Caco-2 (cell line): ENCODE measurements around the gene SARS2. TPM values are rescaled to one million over a fixed set of nuclear protein-coding genes. Genes with fewer than 3 reads are reported as not detected.
A peak's percentile ranks its signal among the peaks of the same experiment; 100 is the strongest.

Experiments used
- BruUV-seq: library from RNA; stranded (reverse); fragments of 400-500 nt; replicated peaks from 2 replicates; lab custom pipeline; 2021; lab: Mats Ljungman, UMichigan
- CTCF ChIA-PET: fragments of 300-600 bp; sonication (Branson Sonifier 250); formaldehyde crosslinking; loops from one replicate; lab custom pipeline; 2022; ENCODE audit warnings: antibody characterized with exemption; lab: Charles Lee
- POLR2A ChIA-PET: fragments of 300-600 bp; sonication (Branson Sonifier 250); formaldehyde crosslinking; loops from one replicate; lab custom pipeline; 2022; ENCODE audit warnings: antibody characterized with exemption; lab: Charles Lee
- DNase-seq, 2 experiments: peaks; one replicate each; pipeline versions ENCODE4 v3.0.0 to v3.0.0-alpha.2; 2020 to 2022
- H3K27me3 ChIP-seq: replicated peaks from 2 replicates; pipeline ENCODE4 v1.6.0; 2011; ENCODE audit warnings: low read length; ENCODE audit not compliant: control insufficient read depth, insufficient read depth
- H3K36me3 ChIP-seq: 2 replicates; pipeline ENCODE4 v1.5.1; 2011; ENCODE audit warnings: low read length; ENCODE audit not compliant: control insufficient read depth, insufficient read depth
- H3K4me1 ChIP-seq: fragments of 250-450 bp; sonication (Bioruptor Pico); 2 replicates; pipeline ENCODE4 v1.5.1; 2020; ENCODE audit warnings: mild to moderate bottlenecking
- H3K4me3 ChIP-seq: 2 replicates; pipeline ENCODE4 v1.5.1; 2011; ENCODE audit warnings: low read depth, mild to moderate bottlenecking, control low read depth, low read length
- H3K9me3 ChIP-seq: fragments of 250-450 bp; sonication (Bioruptor Pico); 2 replicates; pipeline ENCODE4 v1.5.1; 2020; ENCODE audit warnings: mild to moderate bottlenecking, moderate library complexity
- H3K27ac Mint-ChIP-seq: one replicate; pipeline ENCODE4 v1.8.0; 2022; ENCODE audit warnings: mixed read lengths; ENCODE audit not compliant: unreplicated experiment
- H3K27me3 Mint-ChIP-seq: one replicate; pipeline ENCODE4 v1.8.0; 2022; ENCODE audit warnings: mixed read lengths; ENCODE audit not compliant: insufficient read depth, unreplicated experiment
- H3K36me3 Mint-ChIP-seq: one replicate; pipeline ENCODE4 v1.8.0; 2022; ENCODE audit warnings: mild to moderate bottlenecking, mixed read lengths; ENCODE audit not compliant: insufficient read depth, unreplicated experiment
- H3K4me1 Mint-ChIP-seq: one replicate; pipeline ENCODE4 v1.8.0; 2022; ENCODE audit warnings: low read depth, mixed read lengths; ENCODE audit not compliant: unreplicated experiment
- H3K4me3 Mint-ChIP-seq: one replicate; pipeline ENCODE4 v1.8.0; 2022; ENCODE audit warnings: mild to moderate bottlenecking, moderate library complexity, mixed read lengths; ENCODE audit not compliant: unreplicated experiment
- H3K9me3 Mint-ChIP-seq: one replicate; pipeline ENCODE4 v1.8.0; 2022; ENCODE audit warnings: mixed read lengths; ENCODE audit not compliant: unreplicated experiment
- CTCF ChIP-seq, 2 experiments: fragments of 200-600 bp in 1 of 2; IDR thresholded peaks; 1 replicate in 1 of 2; 2 replicates in 1 of 2; pipeline versions ENCODE4 v1.5.1 to v1.8.0; 2011 to 2022; ENCODE audit warnings: antibody characterized with exemption in 1 of 2, control low read depth in 1 of 2, inconsistent platforms in 1 of 2, low read depth in 1 of 2, low read length in 1 of 2, mild to moderate bottlenecking in 1 of 2, moderate library complexity in 1 of 2; ENCODE audit not compliant: insufficient read depth in 1 of 2, severe bottlenecking in 1 of 2, unreplicated experiment in 1 of 2
- intact Hi-C: fragments of 100-400 bp; cut with micrococcal nuclease; formaldehyde crosslinking; loops from one replicate; pipeline ENCODE4 v1.10.0; 2022; ENCODE audit not compliant: unreplicated experiment
- total RNA-seq: library from RNA; stranded (reverse); gene quantifications from 2 replicates; pipeline ENCODE4 v1.2.3, GENCODE V29; 2022

SARS2 gene
- total RNA-seq, 1 experiment from 2014 or later, result 66.6 TPM

GRCh38 chr19:38911388-38912001, 19.1 kb downstream of the SARS2 start:
- ChIA-PET POLR2A (interaction anchor here (0.6 kb wide), 1 partner anchor 60 kb away, joined by 4 read pairs; no protein-coding TSS in a partner anchor), CTCF (no interaction called here)
- Mint-ChIP-seq H3K4me1 (no peaks in the 10 kb centered on the region), H3K27me3 (no peaks in the 10 kb centered on the region), H3K9me3 (no peaks in the 10 kb centered on the region), H3K36me3 (peaks cover 33% of the 10 kb centered on the region), H3K4me3 (no peak overlapping the region), H3K27ac (no peak overlapping the region)
- no peaks in the 10 kb centered on the region for H3K4me1 ChIP-seq
- no peaks in the 10 kb centered on the region; the same call in 1 of the 2 replicates for H3K9me3 ChIP-seq
- DNase-seq, result no peak
- no peaks in the 10 kb centered on the region for H3K27me3 ChIP-seq
- TF ChIP-seq CTCF (IDR thresholded peaks at IDR 0.05; ENCODE audit: insufficient read depth in 1 of 2, low read depth in 1 of 2, low read length in 1 of 2, severe bottlenecking in 1 of 2, unreplicated experiment in 1 of 2), result no peak
- intact Hi-C loops, result no loop called here
- no TSS peak for BruUV-seq
- H3K4me3 ChIP-seq, result no peak overlapping the region
- peaks cover 1% of the 10 kb centered on the region for H3K36me3 ChIP-seq

- POLR2A ChIA-PET, result no interaction called here
- peaks cover 33% of the 10 kb centered on the region for H3K36me3 Mint-ChIP-seq
- peaks cover 3% of the 10 kb centered on the region for H3K36me3 ChIP-seq
- H3K9me3 ChIP-seq, result no peaks in the 10 kb centered on the region; the same call in 1 of the 2 replicates
- H3K27ac Mint-ChIP-seq, result peak overlapping the region; percentile 4
- H3K4me3 ChIP-seq, result no peak overlapping the region
- H3K27me3 Mint-ChIP-seq, result no peaks in the 10 kb centered on the region
- H3K4me1 ChIP-seq, result no peaks in the 10 kb centered on the region
- H3K9me3 Mint-ChIP-seq, result no peaks in the 10 kb centered on the region
- no peaks in the 10 kb centered on the region for H3K27me3 ChIP-seq
- CTCF ChIA-PET, result no interaction called here
- intact Hi-C loops, result no loop called here
- H3K4me3 Mint-ChIP-seq, result no peak overlapping the region
- BruUV-seq, result no TSS peak
- H3K4me1 Mint-ChIP-seq, result no peaks in the 10 kb centered on the region
- no peak for DNase-seq
- TF ChIP-seq CTCF (IDR thresholded peaks at IDR 0.05; ENCODE audit: insufficient read depth in 1 of 2, low read depth in 1 of 2, low read length in 1 of 2, severe bottlenecking in 1 of 2, unreplicated experiment in 1 of 2), result no peak
Measured at GRCh38 chr19:38910488-38910887, 20.1 kb downstream of the SARS2 start.

GRCh38 chr19:38908911-38909310, 21.7 kb downstream of the SARS2 start:
- peaks cover 3% of the 10 kb centered on the region; the same call in 1 of the 2 replicates for H3K36me3 ChIP-seq
- Mint-ChIP-seq H3K27ac (no peak overlapping the region), H3K27me3 (no peaks in the 10 kb centered on the region), H3K4me1 (peaks cover 7% of the 10 kb centered on the region), H3K36me3 (peaks cover 41% of the 10 kb centered on the region), H3K9me3 (no peaks in the 10 kb centered on the region), H3K4me3 (no peak overlapping the region)
- ChIA-PET CTCF (no interaction called here), POLR2A (no interaction called here)
- H3K4me1 ChIP-seq, result peaks cover 10% of the 10 kb centered on the region
- no TSS peak for BruUV-seq
- no peaks in the 10 kb centered on the region; the same call in 1 of the 2 replicates for H3K9me3 ChIP-seq
- intact Hi-C loops, result no loop called here
- no peak for DNase-seq
- no peak for TF ChIP-seq CTCF (IDR thresholded peaks at IDR 0.05; ENCODE audit: insufficient read depth in 1 of 2, low read depth in 1 of 2, low read length in 1 of 2, severe bottlenecking in 1 of 2, unreplicated experiment in 1 of 2)
- no peak overlapping the region for H3K4me3 ChIP-seq
- no peaks in the 10 kb centered on the region for H3K27me3 ChIP-seq
